Measurements from ENCODE around the gene TBC1D22A. TPM values are rescaled to one million over a fixed set of nuclear protein-coding genes. Genes with fewer than 3 reads are reported as not detected.
A peak's percentile ranks its signal among the peaks of the same experiment; 100 is the strongest.

Gene TBC1D22A
- polyA plus RNA-seq, 4 donors: 17.7 to 26.4 (median 21.0) TPM

GRCh38 chr22:46985507-46985882, 223.0 kb downstream of the TBC1D22A start:
- H3K4me1 ChIP-seq (ENCODE audit: control insufficient read depth in 3 of 3, insufficient read depth in 2 of 3, low read depth in 1 of 3, low read length in 2 of 3): no peaks in the 10 kb centered on the region
- FAIRE-seq (no peak), DNase-seq (no peak)
- H3K4me3 ChIP-seq (ENCODE audit: low read depth in 1 of 3, low read length in 3 of 3): no peak overlapping the region
- H3K36me3 ChIP-seq (ENCODE audit: control insufficient read depth in 3 of 3, insufficient read depth in 2 of 3, low read depth in 1 of 3, low read length in 3 of 3): peaks cover 0 to 8% (median 0%) of the 10 kb centered on the region in 3 donors
- no peaks in the 10 kb centered on the region for H3K27me3 ChIP-seq (ENCODE audit: control insufficient read depth in 3 of 3, insufficient read depth in 3 of 3, low read length in 3 of 3)
- 79 to 94% (median 81%) methylated on average over 8 of the region's 8 CpGs for WGBS, 3 donors
- H3K27ac ChIP-seq (ENCODE audit: low read depth in 1 of 3, low read length in 2 of 3): no peak overlapping the region
- no peaks in the 10 kb centered on the region for H3K9me3 ChIP-seq (ENCODE audit: control insufficient read depth in 2 of 2, insufficient read depth in 1 of 2, low read depth in 1 of 2, low read length in 1 of 2)

- no peak for FAIRE-seq
- Histone ChIP-seq H3K27ac (ENCODE audit: low read depth in 1 of 3, low read length in 2 of 3) (no peak overlapping the region), H3K27me3 (ENCODE audit: control insufficient read depth in 3 of 3, insufficient read depth in 3 of 3, low read length in 3 of 3) (no peaks in the 10 kb centered on the region), H3K4me3 (ENCODE audit: low read depth in 1 of 3, low read length in 3 of 3) (no peak overlapping the region), H3K36me3 (ENCODE audit: control insufficient read depth in 3 of 3, insufficient read depth in 2 of 3, low read depth in 1 of 3, low read length in 3 of 3) (peaks cover 0 to 20% (median 0%) of the 10 kb centered on the region in 3 donors), H3K4me1 (ENCODE audit: control insufficient read depth in 3 of 3, insufficient read depth in 2 of 3, low read depth in 1 of 3, low read length in 2 of 3) (no peaks in the 10 kb centered on the region), H3K9me3 (ENCODE audit: control insufficient read depth in 2 of 2, insufficient read depth in 1 of 2, low read depth in 1 of 2, low read length in 1 of 2) (no peaks in the 10 kb centered on the region)
- WGBS, 3 donors: 96 to 97% (median 96%) methylated on average over 11 of the region's 11 CpGs
- no peak for DNase-seq
Observed at GRCh38 chr22:46986788-46987187, 224.3 kb downstream of the TBC1D22A start.

- H3K4me3 ChIP-seq (ENCODE audit: low read depth in 1 of 3, low read length in 3 of 3): no peak overlapping the region
- WGBS, 3 donors: 84 to 90% (median 89%) methylated on average over 12 of the region's 12 CpGs
- H3K9me3 ChIP-seq (ENCODE audit: control insufficient read depth in 2 of 2, insufficient read depth in 1 of 2, low read depth in 1 of 2, low read length in 1 of 2): no peaks in the 10 kb centered on the region
- no peak for FAIRE-seq
- H3K4me1 ChIP-seq (ENCODE audit: control insufficient read depth in 3 of 3, insufficient read depth in 2 of 3, low read depth in 1 of 3, low read length in 2 of 3): no peaks in the 10 kb centered on the region
- H3K36me3 ChIP-seq (ENCODE audit: control insufficient read depth in 3 of 3, insufficient read depth in 2 of 3, low read depth in 1 of 3, low read length in 3 of 3): peaks cover 0 to 39% (median 3%) of the 10 kb centered on the region in 3 donors
- no peak for DNase-seq
- H3K27ac ChIP-seq (ENCODE audit: low read depth in 1 of 3, low read length in 2 of 3): no peak overlapping the region
- H3K27me3 ChIP-seq (ENCODE audit: control insufficient read depth in 3 of 3, insufficient read depth in 3 of 3, low read length in 3 of 3): no peaks in the 10 kb centered on the region
Observed at GRCh38 chr22:46990937-46991550, 228.6 kb downstream of the TBC1D22A start.

- H3K4me1 ChIP-seq (ENCODE audit: control insufficient read depth in 3 of 3, insufficient read depth in 2 of 3, low read depth in 1 of 3, low read length in 2 of 3): no peaks in the 10 kb centered on the region
Observed at GRCh38 chr22:46991666-46992065, 229.2 kb downstream of the TBC1D22A start.

GRCh38 chr22:46992121-46992731, 229.8 kb downstream of the TBC1D22A start:
- H3K9me3 ChIP-seq (ENCODE audit: control insufficient read depth in 2 of 2, insufficient read depth in 1 of 2, low read depth in 1 of 2, low read length in 1 of 2): no peaks in the 10 kb centered on the region
- H3K4me3 ChIP-seq (ENCODE audit: low read depth in 1 of 3, low read length in 3 of 3): no peak overlapping the region
- H3K27me3 ChIP-seq (ENCODE audit: control insufficient read depth in 3 of 3, insufficient read depth in 3 of 3, low read length in 3 of 3): no peaks in the 10 kb centered on the region
- FAIRE-seq: no peak
- H3K27ac ChIP-seq (ENCODE audit: low read depth in 1 of 3, low read length in 2 of 3): no peak overlapping the region
- H3K4me1 ChIP-seq (ENCODE audit: control insufficient read depth in 3 of 3, insufficient read depth in 2 of 3, low read depth in 1 of 3, low read length in 2 of 3): no peaks in the 10 kb centered on the region
- 87 to 90% (median 89%) methylated on average over 25 of the region's 25 CpGs for WGBS, 3 donors
- peaks cover 0 to 45% (median 3%) of the 10 kb centered on the region in 3 donors for H3K36me3 ChIP-seq (ENCODE audit: control insufficient read depth in 3 of 3, insufficient read depth in 2 of 3, low read depth in 1 of 3, low read length in 3 of 3)
- no peak for DNase-seq

More at GRCh38 chr22:46991666-46992065, 229.2 kb downstream of the TBC1D22A start:
- 89 to 93% (median 90%) methylated on average over 14 of the region's 14 CpGs for WGBS, 3 donors
- no peak for DNase-seq
- no peak overlapping the region for H3K4me3 ChIP-seq (ENCODE audit: low read depth in 1 of 3, low read length in 3 of 3)
- H3K27me3 ChIP-seq (ENCODE audit: control insufficient read depth in 3 of 3, insufficient read depth in 3 of 3, low read length in 3 of 3): no peaks in the 10 kb centered on the region
- FAIRE-seq: no peak
- H3K9me3 ChIP-seq (ENCODE audit: control insufficient read depth in 2 of 2, insufficient read depth in 1 of 2, low read depth in 1 of 2, low read length in 1 of 2): no peaks in the 10 kb centered on the region
- H3K36me3 ChIP-seq (ENCODE audit: control insufficient read depth in 3 of 3, insufficient read depth in 2 of 3, low read depth in 1 of 3, low read length in 3 of 3): peaks cover 0 to 44% (median 3%) of the 10 kb centered on the region in 3 donors
- H3K27ac ChIP-seq (ENCODE audit: low read depth in 1 of 3, low read length in 2 of 3): no peak overlapping the region

GRCh38 chr22:46993633-46994032, 231.2 kb downstream of the TBC1D22A start:
- no peaks in the 10 kb centered on the region for H3K9me3 ChIP-seq (ENCODE audit: control insufficient read depth in 2 of 2, insufficient read depth in 1 of 2, low read depth in 1 of 2, low read length in 1 of 2)
- H3K27me3 ChIP-seq (ENCODE audit: control insufficient read depth in 3 of 3, insufficient read depth in 3 of 3, low read length in 3 of 3): no peaks in the 10 kb centered on the region
- FAIRE-seq (no peak), DNase-seq (peak in 1 of 2 donors; percentile 13)
- H3K4me3 ChIP-seq (ENCODE audit: low read depth in 1 of 3, low read length in 3 of 3): no peak overlapping the region
- H3K4me1 ChIP-seq (ENCODE audit: control insufficient read depth in 3 of 3, insufficient read depth in 2 of 3, low read depth in 1 of 3, low read length in 2 of 3): no peaks in the 10 kb centered on the region
- peaks cover 0 to 49% (median 3%) of the 10 kb centered on the region in 3 donors for H3K36me3 ChIP-seq (ENCODE audit: control insufficient read depth in 3 of 3, insufficient read depth in 2 of 3, low read depth in 1 of 3, low read length in 3 of 3)
- H3K27ac ChIP-seq (ENCODE audit: low read depth in 1 of 3, low read length in 2 of 3): no peak overlapping the region
- WGBS, 3 donors: 49 to 56% (median 50%) methylated on average over 14 of the region's 14 CpGs

GRCh38 chr22:46994265-46994664, 231.8 kb downstream of the TBC1D22A start:
- Histone ChIP-seq H3K4me1 (ENCODE audit: control insufficient read depth in 3 of 3, insufficient read depth in 2 of 3, low read depth in 1 of 3, low read length in 2 of 3) (no peaks in the 10 kb centered on the region), H3K9me3 (ENCODE audit: control insufficient read depth in 2 of 2, insufficient read depth in 1 of 2, low read depth in 1 of 2, low read length in 1 of 2) (no peaks in the 10 kb centered on the region), H3K27me3 (ENCODE audit: control insufficient read depth in 3 of 3, insufficient read depth in 3 of 3, low read length in 3 of 3) (no peaks in the 10 kb centered on the region), H3K4me3 (ENCODE audit: low read depth in 1 of 3, low read length in 3 of 3) (no peak overlapping the region), H3K36me3 (ENCODE audit: control insufficient read depth in 3 of 3, insufficient read depth in 2 of 3, low read depth in 1 of 3, low read length in 3 of 3) (peaks cover 0 to 49% (median 3%) of the 10 kb centered on the region in 3 donors), H3K27ac (ENCODE audit: low read depth in 1 of 3, low read length in 2 of 3) (no peak overlapping the region)
- no peak for FAIRE-seq
- no peak for DNase-seq
- 92 to 94% (median 93%) methylated on average over 11 of the region's 11 CpGs for WGBS, 3 donors

- Histone ChIP-seq H3K36me3 (ENCODE audit: control insufficient read depth in 3 of 3, insufficient read depth in 2 of 3, low read depth in 1 of 3, low read length in 3 of 3) (peaks cover 0 to 49% (median 3%) of the 10 kb centered on the region in 3 donors), H3K27ac (ENCODE audit: low read depth in 1 of 3, low read length in 2 of 3) (no peak overlapping the region), H3K4me1 (ENCODE audit: control insufficient read depth in 3 of 3, insufficient read depth in 2 of 3, low read depth in 1 of 3, low read length in 2 of 3) (no peaks in the 10 kb centered on the region), H3K27me3 (ENCODE audit: control insufficient read depth in 3 of 3, insufficient read depth in 3 of 3, low read length in 3 of 3) (no peaks in the 10 kb centered on the region), H3K9me3 (ENCODE audit: control insufficient read depth in 2 of 2, insufficient read depth in 1 of 2, low read depth in 1 of 2, low read length in 1 of 2) (no peaks in the 10 kb centered on the region), H3K4me3 (ENCODE audit: low read depth in 1 of 3, low read length in 3 of 3) (no peak overlapping the region)
- FAIRE-seq (no peak), DNase-seq (no peak)
- 89 to 94% (median 93%) methylated on average over 13 of the region's 13 CpGs for WGBS, 3 donors
Observed at GRCh38 chr22:46994983-46995382, 232.5 kb downstream of the TBC1D22A start.
